Thyroid gland (tissue), 4 donors: Measurements from ENCODE around the gene SIX2.

Source experiments
- POLR2A ChIP-seq, 2 donors: fragments of 450-650 bp; IDR thresholded peaks; one replicate each; pipeline ENCODE4 v1.6.1; 2017; ENCODE audit warnings: antibody characterized with exemption in 2 of 2, mild to moderate bottlenecking in 2 of 2, moderate library complexity in 1 of 2
- TF ChIP-seq, protein P1 (sequence below), 6 experiments: fragments of 200-600 bp in 3 of 6; fragments of 450-650 bp in 3 of 6; sonication (generic) in 3 of 6; IDR thresholded peaks; one replicate each; pipeline ENCODE4 v1.5.1; 2016 to 2019; ENCODE audit warnings: antibody characterized with exemption in 6 of 6, mild to moderate bottlenecking in 2 of 6, inconsistent platforms in 1 of 6, moderate library complexity in 1 of 6

DNA sequence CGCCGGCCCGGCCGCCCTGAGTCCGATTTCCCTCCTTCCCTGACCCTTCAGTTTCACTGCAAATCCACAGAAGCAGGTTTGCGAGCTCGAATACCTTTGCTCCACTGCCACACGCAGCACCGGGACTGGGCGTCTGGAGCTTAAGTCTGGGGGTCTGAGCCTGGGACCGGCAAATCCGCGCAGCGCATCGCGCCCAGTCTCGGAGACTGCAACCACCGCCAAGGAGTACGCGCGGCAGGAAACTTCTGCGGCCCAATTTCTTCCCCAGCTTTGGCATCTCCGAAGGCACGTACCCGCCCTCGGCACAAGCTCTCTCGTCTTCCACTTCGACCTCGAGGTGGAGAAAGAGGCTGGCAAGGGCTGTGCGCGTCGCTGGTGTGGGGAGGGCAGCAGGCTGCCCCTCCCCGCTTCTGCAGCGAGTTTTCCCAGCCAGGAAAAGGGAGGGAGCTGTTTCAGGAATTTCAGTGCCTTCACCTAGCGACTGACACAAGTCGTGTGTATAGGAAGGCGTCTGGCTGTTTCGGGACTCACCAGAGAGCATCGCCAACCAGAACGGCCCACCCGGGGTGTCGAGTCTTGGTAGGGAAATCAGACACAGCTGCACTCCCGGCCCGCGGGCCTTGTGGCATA is 4.6 kb downstream of the SIX2 start:
- TF ChIP-seq, protein P1, sequence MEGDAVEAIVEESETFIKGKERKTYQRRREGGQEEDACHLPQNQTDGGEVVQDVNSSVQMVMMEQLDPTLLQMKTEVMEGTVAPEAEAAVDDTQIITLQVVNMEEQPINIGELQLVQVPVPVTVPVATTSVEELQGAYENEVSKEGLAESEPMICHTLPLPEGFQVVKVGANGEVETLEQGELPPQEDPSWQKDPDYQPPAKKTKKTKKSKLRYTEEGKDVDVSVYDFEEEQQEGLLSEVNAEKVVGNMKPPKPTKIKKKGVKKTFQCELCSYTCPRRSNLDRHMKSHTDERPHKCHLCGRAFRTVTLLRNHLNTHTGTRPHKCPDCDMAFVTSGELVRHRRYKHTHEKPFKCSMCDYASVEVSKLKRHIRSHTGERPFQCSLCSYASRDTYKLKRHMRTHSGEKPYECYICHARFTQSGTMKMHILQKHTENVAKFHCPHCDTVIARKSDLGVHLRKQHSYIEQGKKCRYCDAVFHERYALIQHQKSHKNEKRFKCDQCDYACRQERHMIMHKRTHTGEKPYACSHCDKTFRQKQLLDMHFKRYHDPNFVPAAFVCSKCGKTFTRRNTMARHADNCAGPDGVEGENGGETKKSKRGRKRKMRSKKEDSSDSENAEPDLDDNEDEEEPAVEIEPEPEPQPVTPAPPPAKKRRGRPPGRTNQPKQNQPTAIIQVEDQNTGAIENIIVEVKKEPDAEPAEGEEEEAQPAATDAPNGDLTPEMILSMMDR (IDR thresholded peaks at IDR 0.05), result no peak
- TF ChIP-seq POLR2A (IDR thresholded peaks at IDR 0.05), result no peak
